GM10266 (cell line): ENCODE measurements around the gene KNL1.

Experiments
- DNase-seq: peaks from one replicate; pipeline ENCODE4 v3.0.0; 2012; ENCODE audit errors: extremely low spot score
- TF ChIP-seq, protein P1 (sequence below): IDR thresholded peaks from 2 replicates; pipeline ENCODE4 v1.5.1; 2012; ENCODE audit warnings: mild to moderate bottlenecking, low read depth; ENCODE audit not compliant: control insufficient read depth, insufficient read depth; ENCODE audit errors: missing control alignments

The KNL1 gene

DNA sequence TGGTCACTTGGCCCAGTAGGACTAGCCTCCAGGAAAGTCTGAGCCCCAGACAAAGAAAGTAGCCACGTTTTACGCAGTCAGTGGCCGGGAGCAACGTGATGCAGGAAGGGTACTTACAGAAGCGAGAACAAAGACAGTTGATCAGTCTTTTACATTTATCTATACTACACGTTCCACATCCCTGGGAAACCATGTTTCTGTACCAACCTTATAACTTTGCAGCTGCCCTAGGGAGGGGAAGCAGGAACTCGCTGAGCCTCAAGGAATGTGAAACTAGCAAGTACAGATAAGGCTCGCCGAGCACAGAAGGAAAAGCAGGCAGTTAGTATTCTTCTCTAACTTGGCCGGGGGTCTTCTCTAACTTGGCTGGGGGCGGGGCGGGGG is 3.4 kb upstream of the KNL1 start:
- no peak for DNase-seq
- TF ChIP-seq, protein P1, sequence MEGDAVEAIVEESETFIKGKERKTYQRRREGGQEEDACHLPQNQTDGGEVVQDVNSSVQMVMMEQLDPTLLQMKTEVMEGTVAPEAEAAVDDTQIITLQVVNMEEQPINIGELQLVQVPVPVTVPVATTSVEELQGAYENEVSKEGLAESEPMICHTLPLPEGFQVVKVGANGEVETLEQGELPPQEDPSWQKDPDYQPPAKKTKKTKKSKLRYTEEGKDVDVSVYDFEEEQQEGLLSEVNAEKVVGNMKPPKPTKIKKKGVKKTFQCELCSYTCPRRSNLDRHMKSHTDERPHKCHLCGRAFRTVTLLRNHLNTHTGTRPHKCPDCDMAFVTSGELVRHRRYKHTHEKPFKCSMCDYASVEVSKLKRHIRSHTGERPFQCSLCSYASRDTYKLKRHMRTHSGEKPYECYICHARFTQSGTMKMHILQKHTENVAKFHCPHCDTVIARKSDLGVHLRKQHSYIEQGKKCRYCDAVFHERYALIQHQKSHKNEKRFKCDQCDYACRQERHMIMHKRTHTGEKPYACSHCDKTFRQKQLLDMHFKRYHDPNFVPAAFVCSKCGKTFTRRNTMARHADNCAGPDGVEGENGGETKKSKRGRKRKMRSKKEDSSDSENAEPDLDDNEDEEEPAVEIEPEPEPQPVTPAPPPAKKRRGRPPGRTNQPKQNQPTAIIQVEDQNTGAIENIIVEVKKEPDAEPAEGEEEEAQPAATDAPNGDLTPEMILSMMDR, result no peak

DNA sequence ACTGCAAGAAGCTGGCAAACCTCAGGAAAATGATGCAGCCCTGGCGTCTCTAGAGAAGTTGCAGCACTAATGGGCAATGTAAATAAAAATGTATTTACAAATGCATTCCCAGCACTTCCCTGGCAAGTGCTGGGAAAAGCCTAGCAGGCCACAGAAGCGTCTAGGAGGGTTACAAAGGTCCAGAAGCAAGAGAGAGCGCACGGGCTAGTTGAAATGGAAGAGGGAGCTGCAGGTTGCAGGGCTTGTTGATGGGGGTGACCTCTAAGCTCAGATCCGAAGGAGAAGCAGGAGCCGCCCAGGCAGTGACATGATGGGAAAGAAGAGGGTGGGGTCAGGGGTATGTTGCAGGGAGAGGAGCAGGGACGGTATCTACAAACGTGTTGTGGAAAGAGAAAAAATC is 2.7 kb upstream of the KNL1 start:
- no peak for DNase-seq
- TF ChIP-seq, protein P1, result no peak

DNA sequence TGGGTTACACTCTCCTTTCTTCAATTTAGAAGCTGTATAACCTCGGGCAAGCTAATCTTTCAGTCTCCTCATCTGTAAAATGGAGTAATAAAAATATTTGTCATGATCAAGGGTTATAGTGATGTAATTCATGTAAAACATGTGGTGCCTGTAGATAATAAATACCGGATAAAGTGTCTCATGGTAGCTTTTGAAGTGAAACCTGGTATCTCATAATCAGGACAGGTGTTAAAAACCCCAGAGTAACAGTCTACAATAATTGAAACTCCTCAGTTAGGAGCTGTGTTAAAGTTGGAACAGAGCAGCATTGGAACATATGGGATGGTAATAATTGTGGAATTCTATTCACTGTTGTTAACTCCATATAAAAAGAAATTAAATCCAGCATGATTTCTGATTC is 884 bp upstream of the KNL1 start:
- DNase-seq, result no peak
- TF ChIP-seq, protein P1, result no peak

DNA sequence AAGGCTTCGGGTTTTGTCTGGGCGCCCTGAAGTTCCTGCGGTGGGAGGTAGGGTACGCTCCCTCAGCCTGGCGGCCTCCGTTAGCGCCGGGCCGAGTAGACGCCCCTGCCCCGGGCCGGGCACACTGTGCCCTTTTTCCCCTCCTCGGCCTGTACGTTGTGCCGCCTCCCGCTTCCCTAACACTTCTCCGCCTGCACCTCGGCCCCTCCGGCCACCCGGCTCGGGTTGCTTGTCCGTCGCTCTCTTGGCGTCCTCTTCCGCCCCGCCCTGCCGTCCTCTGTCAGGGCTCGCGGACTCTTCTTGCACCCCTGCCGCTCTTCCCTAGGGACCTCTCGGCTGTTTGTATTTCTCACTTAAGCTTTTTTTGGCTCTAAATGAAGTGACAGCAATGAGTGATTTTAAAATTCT is 384 bp downstream of the KNL1 start:
- TF ChIP-seq, protein P1, result no peak
- peak; percentile 64 for DNase-seq

DNA sequence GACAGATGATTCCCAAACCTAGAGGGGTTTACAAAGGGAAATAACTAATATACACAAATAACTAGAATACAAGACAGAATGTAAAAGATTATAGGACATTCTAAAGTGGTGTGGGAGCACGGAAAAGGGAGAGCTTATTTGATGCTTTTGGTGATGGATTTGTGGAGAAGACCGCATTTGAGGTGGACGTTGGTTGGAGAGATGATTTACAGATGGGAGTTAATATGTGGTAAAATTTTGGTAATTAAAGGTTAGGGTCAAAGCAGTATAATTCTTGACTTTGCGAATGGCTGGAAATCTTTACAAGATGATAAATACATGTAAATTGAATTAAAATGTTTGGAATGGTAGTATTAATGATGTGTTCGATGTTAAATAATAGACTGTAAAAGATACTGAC is 1.2 kb downstream of the KNL1 start:
- no peak for DNase-seq
- TF ChIP-seq, protein P1, result no peak

DNA sequence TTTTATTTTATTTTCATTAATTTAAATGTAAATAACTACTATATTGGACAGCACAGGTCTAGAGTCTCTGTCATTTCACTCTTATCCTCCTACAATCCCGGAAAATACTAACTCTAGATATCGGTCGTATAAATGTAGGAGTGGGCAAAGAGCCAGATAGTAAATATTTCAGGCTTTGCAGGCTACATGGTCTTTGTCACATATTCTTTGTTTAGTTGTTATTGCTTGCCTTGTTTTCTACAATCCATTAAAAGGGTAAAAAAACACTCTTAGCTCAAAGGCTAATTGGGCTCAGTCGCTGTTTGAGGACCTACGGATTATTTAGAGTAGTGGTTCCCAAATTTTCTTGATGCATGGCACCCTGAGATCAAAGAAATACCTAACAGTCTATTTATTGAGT is 1.7 kb downstream of the KNL1 start:
- no peak for DNase-seq
- TF ChIP-seq, protein P1, result no peak

DNA sequence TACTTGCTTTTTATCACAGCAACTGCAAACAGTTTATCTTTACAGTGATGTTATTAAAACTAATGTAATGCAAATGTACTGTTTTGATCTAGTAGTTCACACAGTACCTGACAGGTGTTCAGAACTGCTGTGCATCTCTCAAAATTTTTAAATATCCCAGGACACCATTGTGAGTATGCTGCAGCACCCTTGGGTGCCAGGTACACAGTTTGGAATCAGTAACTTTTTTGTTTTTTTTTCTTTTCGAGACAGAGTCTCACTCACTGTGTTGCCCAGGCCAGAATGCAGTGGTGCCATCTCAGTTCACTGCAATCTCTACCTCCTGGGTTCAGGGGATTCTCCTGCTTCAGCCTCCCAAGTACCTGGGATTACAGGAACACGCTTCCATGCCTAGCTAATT is 3.0 kb downstream of the KNL1 start:
- DNase-seq, result no peak
- TF ChIP-seq, protein P1, result no peak
